WTC11 (cell line): ENCODE results near the gene CAMK2B.

ENCODE experiments used
- ATF2 ChIP-seq: sonication (generic); formaldehyde crosslinking; IDR thresholded peaks from 2 replicates; pipeline ENCODE4 v1.8.1; 2022; ENCODE audit warnings: low read depth, missing genetic modification reagents, borderline replicate concordance
- CREM ChIP-seq: sonication (generic); formaldehyde crosslinking; IDR thresholded peaks from 2 replicates; pipeline ENCODE4 v1.8.1; 2022; ENCODE audit warnings: mild to moderate bottlenecking, missing genetic modification reagents, moderate library complexity
- MAX ChIP-seq: sonication (generic); formaldehyde crosslinking; IDR thresholded peaks from 2 replicates; pipeline ENCODE4 v1.8.0; 2022; ENCODE audit warnings: mild to moderate bottlenecking, missing genetic modification reagents
- NFE2L1 ChIP-seq: sonication (generic); formaldehyde crosslinking; IDR thresholded peaks from 2 replicates; pipeline ENCODE4 v1.8.1; 2023; ENCODE audit warnings: missing genetic modification reagents
- NR2C2 ChIP-seq: sonication (generic); formaldehyde crosslinking; IDR thresholded peaks from 2 replicates; pipeline ENCODE4 v1.8.0; 2022; ENCODE audit warnings: mild to moderate bottlenecking, missing genetic modification reagents
- RELA ChIP-seq: sonication (generic); formaldehyde crosslinking; IDR thresholded peaks from 2 replicates; pipeline ENCODE4 v1.8.1; 2022; ENCODE audit warnings: missing genetic modification reagents, mild to moderate bottlenecking, borderline replicate concordance
- TEAD4 ChIP-seq: sonication (generic); formaldehyde crosslinking; IDR thresholded peaks from 2 replicates; pipeline ENCODE4 v1.8.0; 2022; ENCODE audit warnings: mild to moderate bottlenecking, missing genetic modification reagents
- USF2 ChIP-seq: sonication (generic); formaldehyde crosslinking; IDR thresholded peaks from 2 replicates; pipeline ENCODE4 v1.8.1; 2023; ENCODE audit warnings: mild to moderate bottlenecking, missing genetic modification reagents, moderate library complexity
- ZNF121 ChIP-seq: sonication (generic); formaldehyde crosslinking; IDR thresholded peaks from 2 replicates; pipeline ENCODE4 v1.8.0; 2023; ENCODE audit warnings: missing genetic modification reagents
- ZNF232 ChIP-seq: sonication (generic); formaldehyde crosslinking; IDR thresholded peaks from 2 replicates; pipeline ENCODE4 v1.8.0; 2022; ENCODE audit warnings: mild to moderate bottlenecking, missing genetic modification reagents
- ZNF263 ChIP-seq: sonication (generic); formaldehyde crosslinking; IDR thresholded peaks from 2 replicates; pipeline ENCODE4 v1.8.1; 2022; ENCODE audit warnings: low read depth, mild to moderate bottlenecking, moderate library complexity, missing genetic modification reagents
- TF ChIP-seq, protein P1 (sequence below): fragments of 200-600 bp; IDR thresholded peaks from 2 replicates; pipeline ENCODE4 v1.8.0; 2022; ENCODE audit warnings: antibody characterized with exemption
- TF ChIP-seq, protein P2 (sequence below): sonication (generic); formaldehyde crosslinking; IDR thresholded peaks from 2 replicates; pipeline ENCODE4 v1.8.0; 2022; ENCODE audit warnings: mild to moderate bottlenecking, missing genetic modification reagents
- TF ChIP-seq, protein P3 (sequence below): sonication (generic); formaldehyde crosslinking; IDR thresholded peaks from 2 replicates; pipeline ENCODE4 v1.8.0; 2023; ENCODE audit warnings: missing genetic modification reagents

DNA sequence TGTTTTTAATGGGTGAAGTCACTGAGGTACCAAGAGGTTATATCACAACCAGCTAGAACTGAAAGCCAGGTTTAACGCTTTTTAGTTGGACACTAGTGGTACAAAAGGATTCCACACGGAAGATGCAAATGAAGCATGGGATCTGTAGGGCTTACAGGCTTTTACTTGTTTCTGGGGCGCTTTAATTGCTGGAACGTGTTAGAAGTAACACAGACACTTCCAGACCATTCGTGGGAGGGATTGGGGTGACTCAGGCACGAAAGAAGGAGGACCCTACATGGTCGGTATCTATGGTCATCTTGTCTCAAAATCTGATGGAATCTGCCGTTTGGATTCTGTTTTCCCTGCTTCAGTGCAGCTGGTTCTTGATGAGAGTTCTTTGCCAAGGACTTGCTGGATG is 123.6 kb downstream of the CAMK2B start:
- TF ChIP-seq, protein P1, sequence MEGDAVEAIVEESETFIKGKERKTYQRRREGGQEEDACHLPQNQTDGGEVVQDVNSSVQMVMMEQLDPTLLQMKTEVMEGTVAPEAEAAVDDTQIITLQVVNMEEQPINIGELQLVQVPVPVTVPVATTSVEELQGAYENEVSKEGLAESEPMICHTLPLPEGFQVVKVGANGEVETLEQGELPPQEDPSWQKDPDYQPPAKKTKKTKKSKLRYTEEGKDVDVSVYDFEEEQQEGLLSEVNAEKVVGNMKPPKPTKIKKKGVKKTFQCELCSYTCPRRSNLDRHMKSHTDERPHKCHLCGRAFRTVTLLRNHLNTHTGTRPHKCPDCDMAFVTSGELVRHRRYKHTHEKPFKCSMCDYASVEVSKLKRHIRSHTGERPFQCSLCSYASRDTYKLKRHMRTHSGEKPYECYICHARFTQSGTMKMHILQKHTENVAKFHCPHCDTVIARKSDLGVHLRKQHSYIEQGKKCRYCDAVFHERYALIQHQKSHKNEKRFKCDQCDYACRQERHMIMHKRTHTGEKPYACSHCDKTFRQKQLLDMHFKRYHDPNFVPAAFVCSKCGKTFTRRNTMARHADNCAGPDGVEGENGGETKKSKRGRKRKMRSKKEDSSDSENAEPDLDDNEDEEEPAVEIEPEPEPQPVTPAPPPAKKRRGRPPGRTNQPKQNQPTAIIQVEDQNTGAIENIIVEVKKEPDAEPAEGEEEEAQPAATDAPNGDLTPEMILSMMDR, result no peak
- TF ChIP-seq NR2C2 (CRISPR knock-in tag) (no peak), CREM (CRISPR knock-in tag) (no peak), MAX (no peak), NFE2L1 (CRISPR knock-in tag) (no peak), ZNF263 (CRISPR knock-in tag) (no peak), ZNF121 (CRISPR knock-in tag) (no peak), USF2 (CRISPR knock-in tag) (no peak), RELA (CRISPR knock-in tag) (no peak), ATF2 (no peak), ZNF232 (CRISPR knock-in tag) (no peak), TEAD4 (CRISPR knock-in tag) (no peak)
- TF ChIP-seq, protein P2, sequence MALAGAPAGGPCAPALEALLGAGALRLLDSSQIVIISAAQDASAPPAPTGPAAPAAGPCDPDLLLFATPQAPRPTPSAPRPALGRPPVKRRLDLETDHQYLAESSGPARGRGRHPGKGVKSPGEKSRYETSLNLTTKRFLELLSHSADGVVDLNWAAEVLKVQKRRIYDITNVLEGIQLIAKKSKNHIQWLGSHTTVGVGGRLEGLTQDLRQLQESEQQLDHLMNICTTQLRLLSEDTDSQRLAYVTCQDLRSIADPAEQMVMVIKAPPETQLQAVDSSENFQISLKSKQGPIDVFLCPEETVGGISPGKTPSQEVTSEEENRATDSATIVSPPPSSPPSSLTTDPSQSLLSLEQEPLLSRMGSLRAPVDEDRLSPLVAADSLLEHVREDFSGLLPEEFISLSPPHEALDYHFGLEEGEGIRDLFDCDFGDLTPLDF (CRISPR knock-in tag), result no peak
- TF ChIP-seq, protein P3, sequence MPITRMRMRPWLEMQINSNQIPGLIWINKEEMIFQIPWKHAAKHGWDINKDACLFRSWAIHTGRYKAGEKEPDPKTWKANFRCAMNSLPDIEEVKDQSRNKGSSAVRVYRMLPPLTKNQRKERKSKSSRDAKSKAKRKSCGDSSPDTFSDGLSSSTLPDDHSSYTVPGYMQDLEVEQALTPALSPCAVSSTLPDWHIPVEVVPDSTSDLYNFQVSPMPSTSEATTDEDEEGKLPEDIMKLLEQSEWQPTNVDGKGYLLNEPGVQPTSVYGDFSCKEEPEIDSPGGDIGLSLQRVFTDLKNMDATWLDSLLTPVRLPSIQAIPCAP, result no peak
